ENCODE measurements around the gene CTDSPL.

DNA sequence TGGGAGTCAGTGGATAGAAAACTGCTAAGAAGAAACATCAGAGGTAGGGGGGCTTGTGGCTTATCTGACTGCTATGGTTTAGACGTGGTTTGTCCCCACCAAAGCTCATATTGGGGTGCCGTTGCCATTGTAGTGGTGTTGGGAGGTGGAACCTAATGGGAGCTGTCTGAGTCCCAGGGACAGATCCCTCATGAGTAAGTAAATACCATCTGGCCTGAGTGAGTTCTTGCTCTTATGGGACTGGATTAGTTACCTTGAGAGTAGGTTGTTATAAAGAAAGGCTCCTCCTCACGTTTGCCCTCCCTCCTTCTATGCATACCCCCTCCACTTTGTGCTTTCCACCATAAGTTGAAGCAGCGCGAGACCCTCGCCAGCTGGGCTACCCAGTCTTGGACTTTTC, 75.5 kb downstream of the CTDSPL start:
- TF ChIP-seq, protein P1, sequence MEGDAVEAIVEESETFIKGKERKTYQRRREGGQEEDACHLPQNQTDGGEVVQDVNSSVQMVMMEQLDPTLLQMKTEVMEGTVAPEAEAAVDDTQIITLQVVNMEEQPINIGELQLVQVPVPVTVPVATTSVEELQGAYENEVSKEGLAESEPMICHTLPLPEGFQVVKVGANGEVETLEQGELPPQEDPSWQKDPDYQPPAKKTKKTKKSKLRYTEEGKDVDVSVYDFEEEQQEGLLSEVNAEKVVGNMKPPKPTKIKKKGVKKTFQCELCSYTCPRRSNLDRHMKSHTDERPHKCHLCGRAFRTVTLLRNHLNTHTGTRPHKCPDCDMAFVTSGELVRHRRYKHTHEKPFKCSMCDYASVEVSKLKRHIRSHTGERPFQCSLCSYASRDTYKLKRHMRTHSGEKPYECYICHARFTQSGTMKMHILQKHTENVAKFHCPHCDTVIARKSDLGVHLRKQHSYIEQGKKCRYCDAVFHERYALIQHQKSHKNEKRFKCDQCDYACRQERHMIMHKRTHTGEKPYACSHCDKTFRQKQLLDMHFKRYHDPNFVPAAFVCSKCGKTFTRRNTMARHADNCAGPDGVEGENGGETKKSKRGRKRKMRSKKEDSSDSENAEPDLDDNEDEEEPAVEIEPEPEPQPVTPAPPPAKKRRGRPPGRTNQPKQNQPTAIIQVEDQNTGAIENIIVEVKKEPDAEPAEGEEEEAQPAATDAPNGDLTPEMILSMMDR (conservative IDR thresholded peaks at IDR 0.05; ENCODE audit: low read depth, low read length) = no peak
- no peak for TF ChIP-seq EZH2 (IDR thresholded peaks at IDR 0.05; ENCODE audit: borderline replicate concordance, low read depth, low read length, poor library complexity, severe bottlenecking)

Data from A673 (cell line).